NCI-H2107 (cell line): Measurements from ENCODE around the gene PLD6.
"Not testable (repeated sequence)": the region's sequence is repeated elsewhere in the genome, so short reads cannot be mapped to it uniquely, and the experiment has no call there.

Source experiments
- DNase-seq: peaks from one replicate; lab custom pipeline; 2025; lab: John Stamatoyannopoulos, UW

Gene PLD6

DNA sequence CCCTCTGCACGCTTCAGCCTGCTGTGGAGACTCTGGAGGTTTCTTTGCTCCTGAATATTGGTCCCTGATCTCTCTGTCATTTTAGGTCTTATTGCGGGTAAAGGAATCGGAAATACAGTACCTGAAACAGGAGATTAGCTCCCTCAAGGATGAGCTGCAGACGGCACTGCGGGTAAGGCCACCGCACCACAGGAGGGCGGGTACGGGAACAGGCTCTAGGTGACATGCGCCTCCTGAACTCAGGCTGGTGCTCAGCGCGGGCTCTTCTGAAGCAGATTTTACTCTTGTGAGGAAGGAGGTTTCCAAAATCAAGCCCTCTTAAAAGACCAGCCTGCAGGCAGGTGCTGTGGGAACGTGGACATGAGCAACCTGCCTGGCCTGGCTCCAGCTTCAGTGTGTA, 29.8 kb downstream of the PLD6 start:
- no peak for DNase-seq

DNA sequence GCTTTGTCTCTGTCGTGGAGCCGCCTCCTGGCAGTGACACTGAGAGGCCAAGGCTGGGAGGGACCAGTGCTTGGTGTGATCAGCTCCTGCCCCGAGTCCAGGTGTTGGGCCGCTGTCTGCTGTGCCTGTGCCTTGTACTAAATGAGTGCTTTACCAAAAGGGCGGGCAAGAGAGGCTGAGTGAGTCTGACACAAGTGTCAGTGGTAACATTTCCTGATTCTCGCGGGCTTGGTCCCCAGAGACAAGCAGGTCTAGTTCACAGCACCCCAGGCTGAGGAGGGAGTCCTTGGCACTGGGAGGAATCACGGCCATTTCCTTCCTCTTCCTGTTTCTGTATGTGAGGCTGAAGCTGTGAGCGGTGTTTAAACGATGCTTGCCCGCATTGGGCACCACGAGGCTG, 30.2 kb downstream of the PLD6 start:
- no peak for DNase-seq

DNA sequence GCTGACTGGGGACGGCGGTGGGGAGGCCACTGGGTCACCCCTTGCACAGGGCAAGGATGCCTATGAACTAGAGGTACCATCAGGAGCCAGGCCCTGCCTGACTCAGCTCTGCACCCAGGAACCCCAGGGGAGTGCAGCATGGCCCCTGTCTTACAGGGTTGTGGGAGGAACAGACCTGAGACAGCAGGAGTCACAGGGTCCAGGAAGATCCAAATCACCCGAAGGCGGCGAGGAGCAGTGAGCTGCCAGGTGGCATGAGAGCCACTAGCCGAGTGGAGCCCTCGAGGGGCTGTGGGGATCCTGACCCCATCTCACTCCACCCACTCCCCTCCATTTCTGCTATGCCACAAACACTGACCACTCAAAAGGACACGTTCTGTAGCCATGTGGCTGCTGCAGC, 30.8 kb downstream of the PLD6 start:
- no peak for DNase-seq

DNA sequence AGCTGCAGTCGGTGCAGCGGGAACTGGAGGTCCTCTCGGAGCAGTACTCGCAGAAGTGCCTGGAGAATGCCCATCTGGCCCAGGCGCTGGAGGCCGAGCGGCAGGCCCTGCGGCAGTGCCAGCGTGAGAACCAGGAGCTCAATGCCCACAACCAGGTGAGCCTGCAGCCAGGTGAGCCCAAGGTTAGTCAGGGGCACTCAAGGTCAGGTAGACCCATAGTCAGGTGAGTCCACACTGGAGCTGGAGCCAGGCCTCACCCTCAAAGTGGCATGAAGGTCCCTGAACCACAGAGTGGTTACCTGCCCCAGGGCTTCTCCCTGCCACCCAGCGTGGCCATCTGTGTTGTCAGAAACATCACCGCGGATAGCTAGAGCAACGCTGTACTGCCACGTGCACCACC, 32.2 kb downstream of the PLD6 start:
- DNase-seq: no peak

DNA sequence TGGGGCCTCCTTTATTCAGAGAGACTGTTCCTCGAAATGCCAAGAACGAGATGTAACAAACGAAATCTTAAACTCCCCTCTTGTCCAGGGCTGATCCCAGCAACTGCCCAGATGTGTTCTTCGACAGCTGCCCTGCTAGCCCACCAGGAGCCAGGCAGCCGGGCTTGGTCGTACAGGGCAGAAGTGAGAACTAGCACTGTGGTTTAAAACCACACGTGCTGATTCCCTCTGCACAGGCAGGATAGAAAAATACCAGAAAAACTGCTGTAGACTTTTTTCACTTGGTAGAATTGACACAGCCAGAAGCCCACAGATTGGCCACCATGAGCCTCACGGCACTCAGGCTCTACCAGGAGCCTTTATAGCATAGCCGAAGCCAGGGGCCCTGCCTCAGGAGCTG, 33.1 kb downstream of the PLD6 start:
- no peak for DNase-seq

DNA sequence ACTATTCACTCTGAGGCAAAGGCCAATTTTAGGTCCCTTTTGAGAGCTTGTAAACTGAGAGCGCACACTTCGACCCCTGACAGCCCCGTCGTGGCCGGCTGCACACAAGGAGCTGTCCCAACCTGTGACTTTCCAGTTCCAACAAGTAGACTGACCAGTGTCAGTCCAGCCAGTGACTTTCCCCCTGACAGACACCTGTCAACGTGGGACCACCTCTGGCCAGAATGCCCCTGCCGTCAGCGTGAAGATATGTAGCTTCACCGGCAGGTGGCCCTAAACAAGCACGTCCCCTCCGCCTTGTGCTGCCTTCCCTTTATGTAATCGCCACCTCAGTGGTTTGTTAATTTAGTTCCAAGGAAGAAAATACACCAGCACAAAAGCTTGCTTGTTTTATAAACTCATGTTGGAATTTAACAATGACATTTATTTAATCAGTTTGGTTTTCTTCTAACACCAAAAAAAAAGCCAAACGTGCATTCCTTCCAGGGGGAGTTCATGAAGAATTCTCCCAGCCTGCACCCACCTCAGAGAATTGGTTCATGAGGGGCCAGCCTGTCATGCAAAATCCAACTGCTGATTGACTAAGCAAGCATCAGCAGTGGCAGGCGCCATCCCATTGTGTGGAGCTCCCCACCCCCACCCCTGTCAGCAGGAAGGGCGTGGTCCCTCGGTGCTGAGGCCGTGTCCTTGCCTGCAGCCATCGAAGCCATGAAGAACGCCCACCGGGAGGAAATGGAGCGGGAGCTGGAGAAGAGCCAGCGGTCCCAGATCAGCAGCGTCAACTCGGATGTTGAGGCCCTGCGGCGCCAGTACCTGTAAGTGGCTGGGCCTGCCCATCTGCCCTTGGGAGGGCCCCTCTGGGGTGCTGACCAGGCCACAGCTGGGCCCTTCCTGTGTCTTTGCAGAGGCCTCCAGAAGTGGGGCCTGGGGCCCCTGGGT, 33.9 kb downstream of the PLD6 start:
- DNase-seq: no peak

DNA sequence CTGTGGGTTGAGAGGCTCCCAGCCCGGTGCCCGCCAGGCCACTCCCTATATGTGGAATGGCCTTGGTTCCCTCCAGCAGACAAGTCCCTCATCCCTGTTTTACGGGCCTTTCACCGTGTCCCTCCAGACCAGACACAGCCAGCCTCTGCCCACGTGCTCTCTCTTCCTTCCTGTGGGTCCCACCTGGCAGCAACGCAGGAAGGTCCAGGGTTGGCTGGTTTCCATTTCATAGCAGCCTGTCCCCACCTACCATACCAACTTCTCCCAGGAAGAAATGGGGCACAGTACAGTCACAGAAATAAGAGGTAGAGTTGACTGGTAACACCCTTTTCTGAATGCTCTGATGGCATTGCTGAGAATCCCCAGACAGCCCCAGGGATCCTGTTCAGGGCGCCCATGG, 34.9 kb downstream of the PLD6 start:
- DNase-seq: no peak

DNA sequence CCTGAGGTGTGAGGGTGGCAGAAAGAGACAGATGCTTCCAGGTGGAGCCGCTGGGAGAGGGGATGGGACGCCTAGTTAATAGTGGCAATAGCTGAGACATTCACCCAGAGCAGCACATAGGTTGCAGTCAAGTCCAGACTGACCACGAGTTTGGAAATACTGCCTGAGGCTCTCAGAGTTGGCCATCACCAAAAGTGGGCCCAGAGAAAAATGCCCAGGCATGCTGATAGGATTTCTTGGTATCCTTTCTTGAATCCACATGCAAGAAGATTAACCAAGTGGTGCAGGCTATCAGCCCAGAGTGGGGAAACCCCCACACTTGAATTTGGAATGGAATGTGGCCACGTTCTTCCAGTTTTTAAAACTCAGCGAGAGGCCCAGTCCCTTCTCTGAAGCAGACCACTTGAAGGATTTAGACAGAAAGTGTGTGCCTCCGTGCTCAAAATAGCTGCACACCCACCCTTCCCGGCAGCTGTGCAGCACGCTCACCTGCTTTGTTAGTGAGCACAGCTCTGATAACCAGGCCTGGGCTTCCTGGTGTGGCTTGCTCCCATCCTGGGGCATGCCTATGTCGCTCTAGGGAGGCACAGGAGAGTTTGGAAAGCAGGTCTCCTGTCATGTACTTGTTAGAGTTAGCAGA, 35.7 kb downstream of the PLD6 start:
- DNase-seq: no peak

DNA sequence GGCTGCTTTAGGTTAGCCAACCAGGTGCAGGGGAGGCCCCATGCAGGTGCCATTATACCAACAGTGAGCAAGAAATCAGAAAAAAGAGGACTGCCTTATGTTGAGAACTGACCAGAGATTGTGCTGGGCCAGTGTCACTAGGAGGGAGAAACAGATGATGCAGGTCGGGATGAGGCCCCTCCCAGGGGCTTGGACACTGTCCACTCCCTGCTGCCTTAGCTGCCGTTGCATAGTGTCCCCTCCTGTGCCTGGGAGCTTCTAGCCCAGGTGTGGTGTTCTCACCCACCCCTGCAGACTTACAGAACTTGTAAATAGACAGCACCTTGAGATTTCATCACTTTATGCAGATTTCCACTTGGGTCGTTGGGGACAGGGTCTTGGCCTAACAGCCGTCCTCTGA, 36.7 kb downstream of the PLD6 start:
- DNase-seq: no peak

DNA sequence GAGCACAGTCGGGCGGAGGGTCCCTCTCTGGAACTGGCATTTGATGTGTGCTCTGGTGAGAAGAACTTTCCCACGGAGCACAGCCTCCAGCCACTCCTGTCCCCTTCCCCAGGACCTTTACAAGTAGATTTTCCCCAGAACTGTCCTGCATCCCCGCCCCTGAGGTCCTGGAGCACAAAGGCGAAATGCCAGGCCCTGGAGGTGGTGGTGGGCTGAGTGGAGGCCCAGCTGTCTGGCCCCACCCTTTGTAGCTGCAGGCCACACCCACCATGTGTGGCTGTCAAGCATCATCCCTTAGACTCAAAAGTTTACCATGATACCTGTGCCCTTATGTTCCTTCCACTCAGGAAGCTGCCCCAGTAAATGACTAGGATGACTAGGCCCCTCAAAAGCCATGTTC, 37.7 kb downstream of the PLD6 start:
- DNase-seq: no peak

DNA sequence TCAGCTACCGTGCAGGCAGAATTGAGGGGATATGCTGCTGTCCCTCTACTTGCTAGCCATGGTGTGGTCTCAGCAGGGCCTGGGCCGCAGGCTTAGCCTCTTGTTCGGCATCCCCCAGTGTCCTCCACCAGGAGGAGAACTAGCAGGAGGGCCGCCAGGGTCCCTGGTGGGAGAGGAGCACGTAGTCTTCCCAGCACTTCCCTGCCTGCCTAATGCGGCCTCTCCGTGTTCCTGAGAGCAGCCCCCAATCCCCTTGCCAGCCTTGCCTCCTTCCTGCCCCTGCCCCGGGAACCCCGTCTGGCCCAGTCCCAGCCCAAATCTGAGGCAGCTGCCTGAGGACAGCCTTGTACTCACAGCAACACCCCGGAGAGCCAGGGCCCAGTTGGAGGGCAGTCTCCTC, 38.1 kb downstream of the PLD6 start:
- no peak for DNase-seq

DNA sequence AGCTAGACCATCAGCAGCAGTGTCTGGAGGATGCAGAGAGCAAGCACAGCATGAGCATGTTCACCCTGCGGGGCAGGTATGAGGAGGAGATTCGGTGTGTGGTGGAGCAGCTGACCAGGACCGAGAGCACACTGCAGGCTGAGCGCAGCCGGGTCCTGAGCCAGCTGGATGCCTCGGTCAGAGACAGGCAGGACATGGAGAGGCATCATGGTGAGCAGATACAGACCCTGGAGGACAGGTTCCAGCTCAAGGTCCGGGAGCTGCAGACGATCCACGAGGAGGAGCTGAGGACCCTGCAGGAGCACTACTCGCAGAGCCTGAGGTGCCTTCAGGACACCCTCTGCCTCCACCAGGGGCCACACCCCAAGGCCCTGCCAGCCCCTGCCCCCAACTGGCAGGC, 38.8 kb downstream of the PLD6 start:
- no peak for DNase-seq

DNA sequence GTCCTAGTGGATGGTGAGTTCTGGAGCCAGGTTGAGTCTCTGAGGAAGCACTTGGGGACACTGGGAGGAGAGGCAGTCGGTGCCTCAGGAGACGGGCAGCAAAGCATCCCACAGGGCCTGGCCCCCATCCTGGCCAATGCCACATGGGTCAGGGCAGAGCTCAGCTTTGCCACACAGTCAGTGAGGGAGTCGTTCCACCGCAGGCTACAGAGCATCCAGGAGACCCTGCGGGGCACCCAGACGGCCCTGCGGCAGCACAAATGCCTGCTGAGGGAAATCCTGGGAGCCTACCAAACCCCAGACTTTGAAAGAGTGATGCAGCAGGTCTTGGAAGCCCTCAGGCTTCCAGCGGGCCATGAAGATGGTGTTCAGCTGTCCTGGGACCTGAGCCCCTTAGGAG, 39.7 kb downstream of the PLD6 start:
- DNase-seq: no peak

DNA sequence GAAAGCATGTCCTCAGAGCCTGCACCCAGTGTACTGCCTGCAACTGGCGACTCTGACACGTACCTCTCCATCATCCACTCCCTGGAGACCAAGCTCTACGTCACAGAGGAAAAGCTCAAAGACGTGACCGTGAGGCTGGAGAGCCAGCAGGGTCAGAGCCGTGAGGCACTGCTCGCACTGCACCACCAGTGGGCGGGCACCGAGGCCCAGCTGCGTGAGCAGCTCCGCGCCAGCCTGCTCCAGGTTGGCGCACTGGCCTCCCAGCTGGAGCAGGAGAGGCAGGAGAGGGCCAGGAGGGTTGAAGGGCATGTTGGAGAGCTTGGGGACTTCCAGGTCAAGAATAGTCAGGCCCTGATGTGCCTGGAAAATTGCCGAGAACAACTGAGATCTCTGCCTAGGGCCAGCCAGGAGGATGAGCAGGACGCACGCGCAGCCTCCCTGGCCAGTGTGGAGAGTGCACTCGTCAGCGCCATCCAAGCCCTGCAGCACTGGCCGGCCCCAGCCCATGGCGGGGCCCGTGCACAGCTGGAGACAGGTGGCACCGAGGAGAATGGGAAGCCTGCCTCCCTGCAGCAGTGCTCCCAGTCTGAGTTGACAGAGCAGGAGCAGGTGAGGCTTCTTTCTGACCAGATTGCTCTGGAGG, 40.3 kb downstream of the PLD6 start:
- no peak for DNase-seq

DNA sequence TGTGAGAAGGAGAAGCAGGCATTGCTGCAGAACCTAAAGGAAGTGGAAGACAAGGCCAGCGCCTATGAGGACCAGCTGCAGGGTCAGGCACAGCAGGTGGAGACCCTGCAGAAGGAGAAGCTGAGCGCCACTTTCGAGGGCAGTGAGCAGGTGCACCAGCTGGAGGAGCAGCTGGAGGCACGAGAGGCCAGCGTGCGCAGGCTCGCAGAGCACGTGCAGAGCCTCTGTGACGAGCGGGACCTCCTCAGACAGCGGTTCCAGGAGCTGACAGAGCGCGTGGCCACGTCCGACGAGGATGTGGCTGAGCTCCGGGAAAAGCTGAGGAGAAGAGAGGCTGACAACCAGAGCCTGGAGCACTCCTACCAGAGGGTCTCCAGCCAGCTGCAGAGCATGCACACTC, 41.5 kb downstream of the PLD6 start:
- no peak for DNase-seq

DNA sequence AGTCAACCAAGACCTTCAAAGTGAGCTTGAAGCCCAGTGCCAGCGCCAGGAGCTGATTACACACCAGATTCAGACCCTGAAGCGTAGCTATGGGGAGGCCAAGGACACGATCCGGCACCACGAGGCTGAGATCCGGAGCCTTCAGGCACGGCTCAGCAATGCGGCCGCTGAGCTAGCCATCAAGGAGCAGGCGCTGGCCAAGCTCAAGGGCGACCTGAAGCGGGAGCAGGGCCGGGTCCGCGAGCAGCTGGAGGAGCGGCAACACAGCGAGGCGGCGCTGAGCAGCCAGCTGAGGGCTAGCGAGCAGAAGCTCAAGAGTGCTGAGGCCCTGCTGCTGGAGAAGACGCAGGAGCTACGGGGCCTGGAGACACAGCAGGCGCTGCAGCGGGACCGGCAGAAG, 42.0 kb downstream of the PLD6 start:
- no peak for DNase-seq

DNA sequence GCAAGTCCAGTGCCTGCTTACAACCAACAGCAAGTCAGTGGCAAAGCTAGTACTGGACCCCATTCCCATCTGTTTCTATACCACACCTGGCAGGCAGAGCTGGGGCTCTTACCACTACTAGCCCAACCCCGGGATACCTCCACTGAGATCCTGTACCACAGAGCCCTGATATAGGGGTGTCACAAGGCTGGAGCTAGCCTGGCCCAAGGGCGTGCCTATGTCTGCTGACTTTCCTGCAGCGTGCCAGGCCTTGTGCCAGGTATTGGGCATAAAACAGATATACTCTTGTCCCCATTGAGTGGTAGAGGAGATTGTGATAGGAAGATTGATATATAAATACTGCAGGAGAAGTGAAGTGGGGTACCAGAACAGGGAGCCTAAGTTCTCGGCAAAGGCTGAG, 44.4 kb downstream of the PLD6 start:
- no peak for DNase-seq

DNA sequence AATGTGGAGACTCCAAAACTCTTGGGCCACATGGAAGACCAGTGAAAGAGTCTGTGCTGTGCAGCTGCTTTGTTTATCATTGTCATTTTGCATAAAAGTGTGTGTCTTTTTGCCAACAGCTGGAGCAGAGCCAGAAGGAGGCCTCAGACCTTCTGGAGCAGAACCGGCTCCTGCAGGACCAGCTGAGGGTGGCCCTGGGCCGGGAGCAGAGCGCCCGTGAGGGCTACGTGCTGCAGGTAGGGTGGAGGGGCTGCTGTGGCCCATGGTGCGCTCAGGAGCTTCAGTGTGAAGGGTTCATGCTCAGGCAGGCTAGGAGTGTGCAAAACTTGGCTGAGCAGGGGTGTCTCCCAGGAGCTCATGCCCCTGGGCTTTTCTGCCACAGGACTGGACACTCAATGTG, 45.0 kb downstream of the PLD6 start:
- no peak for DNase-seq

DNA sequence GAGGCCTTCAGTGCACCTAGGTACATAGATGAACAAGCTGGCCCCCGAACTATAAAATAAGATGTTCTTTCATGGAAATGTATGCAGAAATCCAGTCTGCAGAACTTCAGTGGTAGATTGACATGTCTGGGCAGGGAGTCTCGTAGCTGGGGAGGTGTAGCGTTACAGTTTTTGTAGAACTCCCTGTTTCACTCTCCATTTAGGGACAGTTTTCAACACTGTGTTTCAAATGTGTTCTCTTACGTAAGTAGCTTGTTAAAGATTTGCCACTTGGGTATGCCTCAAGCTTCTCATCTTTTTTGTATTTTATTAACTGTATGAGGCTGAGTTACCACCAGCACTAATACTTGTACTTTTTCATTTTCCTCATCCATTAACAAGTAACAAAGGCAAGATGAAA, 46.6 kb downstream of the PLD6 start:
- DNase-seq: no peak

DNA sequence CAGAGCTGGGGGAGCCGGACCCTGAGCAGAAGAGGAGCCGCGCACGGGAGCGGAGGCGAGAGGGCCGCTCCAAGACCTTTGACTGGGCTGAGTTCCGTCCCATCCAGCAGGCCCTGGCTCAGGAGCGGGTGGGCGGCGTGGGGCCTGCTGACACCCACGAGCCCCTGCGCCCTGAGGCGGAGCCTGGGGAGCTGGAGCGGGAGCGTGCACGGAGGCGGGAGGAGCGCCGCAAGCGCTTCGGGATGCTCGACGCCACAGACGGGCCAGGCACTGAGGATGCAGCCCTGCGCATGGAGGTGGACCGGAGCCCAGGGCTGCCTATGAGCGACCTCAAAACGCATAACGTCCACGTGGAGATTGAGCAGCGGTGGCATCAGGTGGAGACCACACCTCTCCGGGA, 47.6 kb downstream of the PLD6 start:
- DNase-seq: not testable (repeated sequence)

DNA sequence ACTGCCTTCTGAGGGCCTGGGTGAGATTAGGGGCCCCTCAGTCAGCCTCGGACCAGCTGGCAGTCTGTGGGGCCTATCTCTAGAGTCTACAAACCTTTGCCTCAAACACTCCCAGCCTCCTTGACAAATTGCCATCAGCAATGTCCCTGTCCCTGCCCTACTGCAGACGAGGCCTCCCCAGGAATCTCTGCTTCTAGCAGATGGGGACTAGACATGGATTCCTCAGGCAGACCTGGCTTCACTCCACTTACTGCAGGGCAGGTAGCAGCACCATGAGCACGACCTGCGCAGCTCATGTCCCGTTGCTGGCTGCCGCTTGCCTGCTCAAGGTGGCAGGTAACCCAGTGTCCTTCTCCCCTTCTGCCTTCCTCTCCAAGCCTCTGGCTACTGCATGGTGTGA, 49.1 kb downstream of the PLD6 start:
- DNase-seq: no peak

DNA sequence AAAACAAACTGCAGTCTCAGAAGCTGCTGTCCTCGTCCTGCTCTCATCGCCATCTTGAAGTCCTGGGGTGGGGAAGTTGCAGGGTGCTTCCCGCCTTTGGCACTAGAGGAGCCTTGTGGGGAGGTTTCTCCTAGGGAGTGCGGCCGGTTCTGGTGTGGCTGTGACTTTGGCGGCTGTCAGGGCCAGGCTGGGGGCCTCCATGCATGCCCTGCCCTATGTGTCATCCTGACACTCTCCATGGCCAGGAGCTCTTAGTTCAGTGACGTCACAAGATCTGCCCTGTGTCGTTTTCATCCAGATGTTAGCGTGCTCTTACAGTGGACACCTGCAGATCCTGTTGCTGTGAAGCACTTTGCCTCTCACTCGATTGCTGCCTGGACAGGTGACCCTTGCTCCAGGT, 49.6 kb downstream of the PLD6 start:
- DNase-seq: no peak

DNA sequence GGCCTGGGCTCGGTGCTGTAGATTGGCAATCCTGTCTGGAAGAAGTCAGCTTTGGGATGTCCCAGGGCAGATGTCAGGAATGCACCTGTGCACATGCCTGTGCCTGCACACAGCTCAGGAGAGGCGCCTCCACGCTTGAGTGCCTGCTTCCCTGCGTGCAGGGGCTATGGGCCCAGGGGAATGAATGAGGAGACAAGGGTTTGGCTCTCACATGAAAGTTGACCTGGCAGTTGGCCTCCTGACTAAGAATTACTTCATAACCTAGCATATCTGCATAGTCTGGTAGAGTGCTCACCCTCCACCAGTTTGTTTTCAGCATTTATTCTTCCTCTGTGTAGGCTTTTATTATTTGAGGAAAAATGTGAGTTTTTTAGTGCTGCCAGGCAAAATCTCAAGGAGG, 50.0 kb downstream of the PLD6 start:
- no peak for DNase-seq
